H1 (cell line): Measurements from ENCODE around the gene FAM53A. TPM values are rescaled to one million over a fixed set of nuclear protein-coding genes. Genes with fewer than 3 reads are reported as not detected.

Experiments used
- CTCF ChIA-PET: fragments of 300-600 bp; sonication (Branson Sonifier 250); formaldehyde crosslinking; loops from one replicate; lab custom pipeline; 2021; ENCODE audit not compliant: partially characterized antibody; lab: Charles Lee
- POLR2A ChIA-PET: fragments of 300-600 bp; sonication (Branson Sonifier 250); formaldehyde crosslinking; loops from one replicate; lab custom pipeline; 2021; ENCODE audit warnings: inconsistent platforms; ENCODE audit not compliant: partially characterized antibody; lab: Charles Lee
- DNase-seq, 2 experiments: peaks; one replicate each; pipeline versions ENCODE4 v3.0.0 to v3.0.0-alpha.2; 2010 to 2022; ENCODE audit warnings: low spot score in 2 of 2, low read depth in 1 of 2, mixed read lengths in 1 of 2
- FAIRE-seq: peaks from 2 replicates; lab custom pipeline; 2011; peaks lifted over from hg19 to GRCh38; lab: Jason Lieb, UNC
- H2AFZ ChIP-seq: 2 replicates; pipeline ENCODE4 v1.8.1; 2012; ENCODE audit warnings: low read length, inconsistent platforms
- H2AK5ac ChIP-seq: 2 replicates; pipeline ENCODE4 v1.6.1; 2013; ENCODE audit warnings: low read depth, low read length
- H2BK120ac ChIP-seq: replicated peaks from 2 replicates; pipeline ENCODE3; 2013; ENCODE audit warnings: low read depth, low read length, inconsistent platforms
- H2BK12ac ChIP-seq: 2 replicates; pipeline ENCODE4 v1.6.1; 2013; ENCODE audit warnings: low read depth, low read length
- H2BK15ac ChIP-seq: 2 replicates; pipeline ENCODE4 v1.6.1; 2013; ENCODE audit warnings: low read length
- H2BK20ac ChIP-seq: 2 replicates; pipeline ENCODE4 v1.6.1; 2013; ENCODE audit warnings: low read length
- H2BK5ac ChIP-seq: 2 replicates; pipeline ENCODE4 v1.6.1; 2013; ENCODE audit warnings: low read depth, low read length
- H3K14ac ChIP-seq: 2 replicates; pipeline ENCODE4 v1.6.1; 2013; ENCODE audit warnings: inconsistent platforms; ENCODE audit not compliant: insufficient read length
- H3K18ac ChIP-seq: 2 replicates; pipeline ENCODE4 v1.6.1; 2013; ENCODE audit warnings: low read length; ENCODE audit errors: extremely low read depth
- H3K23ac ChIP-seq: 2 replicates; pipeline ENCODE4 v1.6.1; 2013; ENCODE audit warnings: inconsistent platforms; ENCODE audit not compliant: insufficient read length
- H3K23me2 ChIP-seq: 2 replicates; pipeline ENCODE4 v1.6.1; 2013; ENCODE audit warnings: low read depth, low read length
- H3K27ac ChIP-seq: 2 replicates; pipeline ENCODE4 v1.6.1; 2011; ENCODE audit warnings: low read depth, low read length, inconsistent platforms
- H3K27me3 ChIP-seq, 4 experiments: replicated peaks in 1 of 4; 1 replicate in 1 of 4; 2 replicates in 3 of 4; pipeline versions ENCODE4 v1.6.1 to v1.8.1; 2011 to 2013; ENCODE audit warnings: low read length in 3 of 4, mild to moderate bottlenecking in 3 of 4, inconsistent platforms in 2 of 4, mixed read lengths in 2 of 4, moderate library complexity in 1 of 4; ENCODE audit not compliant: control insufficient read depth in 3 of 4, insufficient read depth in 3 of 4; ENCODE audit errors: extremely low read depth in 1 of 4
- H3K36me3 ChIP-seq, 4 experiments: 2 replicates each; pipeline versions ENCODE4 v1.6.1 to v1.8.1; 2011 to 2013; ENCODE audit warnings: mild to moderate bottlenecking in 4 of 4, low read length in 3 of 4, moderate library complexity in 2 of 4, control low read depth in 1 of 4, inconsistent platforms in 1 of 4; ENCODE audit not compliant: insufficient read depth in 4 of 4, control insufficient read depth in 2 of 4
- H3K4ac ChIP-seq: replicated peaks from 2 replicates; pipeline ENCODE3; 2013; ENCODE audit warnings: low read length, low read depth, mixed read lengths, inconsistent platforms; ENCODE audit not compliant: insufficient read length
- H3K4me1 ChIP-seq, 4 experiments: replicated peaks in 1 of 4; 1 replicate in 1 of 4; 2 replicates in 3 of 4; pipeline versions ENCODE4 v1.6.1 to v1.8.1; 2011 to 2013; ENCODE audit warnings: low read length in 3 of 4, inconsistent platforms in 2 of 4, mixed read lengths in 1 of 4; ENCODE audit not compliant: insufficient read depth in 4 of 4, control insufficient read depth in 3 of 4
- H3K4me2 ChIP-seq, 2 experiments: 2 replicates each; pipeline versions ENCODE4 v1.6.1 to v1.8.1; 2011 to 2013; ENCODE audit warnings: low read depth in 2 of 2, low read length in 2 of 2, control low read depth in 1 of 2, inconsistent platforms in 1 of 2, mild to moderate bottlenecking in 1 of 2; ENCODE audit not compliant: insufficient read depth in 1 of 2
- H3K4me3 ChIP-seq, 4 experiments: fragments of 200-600, 300-600 bp in 1 of 4; sonication (generic), shearing (Covaris generic), sonication (Bioruptor Twin) in 1 of 4; 2 replicates each; pipeline versions ENCODE4 v1.5.1 to v1.8.1; 2011 to 2016; ENCODE audit warnings: low read length in 4 of 4, low read depth in 3 of 4, control low read depth in 2 of 4, inconsistent platforms in 2 of 4, mild to moderate bottlenecking in 2 of 4, mixed read lengths in 1 of 4, moderate library complexity in 1 of 4; ENCODE audit not compliant: insufficient read depth in 2 of 4; ENCODE audit errors: extremely low read depth in 1 of 4
- H3K56ac ChIP-seq: replicated peaks from 2 replicates; pipeline ENCODE3; 2013; ENCODE audit warnings: low read depth, mild to moderate bottlenecking, mixed read lengths, low read length, inconsistent platforms; ENCODE audit not compliant: insufficient read length
- H3K79me1 ChIP-seq: 2 replicates; pipeline ENCODE4 v1.6.1; 2013; ENCODE audit warnings: low read depth, low read length, control low read depth
- H3K79me2 ChIP-seq, 2 experiments: 2 replicates each; pipeline versions ENCODE4 v1.6.1 to v1.8.1; 2012 to 2013; ENCODE audit warnings: low read length in 2 of 2, mild to moderate bottlenecking in 2 of 2, inconsistent platforms in 1 of 2; ENCODE audit not compliant: insufficient read depth in 2 of 2, control insufficient read depth in 1 of 2
- H3K9ac ChIP-seq, 4 experiments: replicated peaks in 1 of 4; 1 replicate in 1 of 4; 2 replicates in 3 of 4; pipeline versions ENCODE4 v1.6.1 to v1.8.1; 2011 to 2013; ENCODE audit warnings: low read depth in 3 of 4, low read length in 3 of 4, control low read depth in 2 of 4, mild to moderate bottlenecking in 2 of 4, moderate library complexity in 2 of 4, inconsistent platforms in 1 of 4; ENCODE audit errors: extremely low read depth in 1 of 4
- H3K9me3 ChIP-seq, 2 experiments: 2 replicates each; pipeline versions ENCODE4 v1.6.1 to v1.8.1; 2012 to 2013; ENCODE audit warnings: mild to moderate bottlenecking in 2 of 2, moderate library complexity in 2 of 2, control low read depth in 1 of 2, inconsistent platforms in 1 of 2, low read depth in 1 of 2, low read length in 1 of 2, mixed read lengths in 1 of 2; ENCODE audit not compliant: insufficient read depth in 2 of 2
- H4K20me1 ChIP-seq, 2 experiments: replicated peaks in 1 of 2; 2 replicates each; pipeline versions ENCODE3 to v1.8.1; 2011 to 2013; ENCODE audit warnings: inconsistent platforms in 2 of 2, low read length in 2 of 2, mild to moderate bottlenecking in 1 of 2; ENCODE audit not compliant: insufficient read depth in 2 of 2, control insufficient read depth in 1 of 2
- H4K5ac ChIP-seq: 2 replicates; pipeline ENCODE4 v1.6.1; 2013; ENCODE audit warnings: low read length, low read depth, mixed read lengths, inconsistent platforms; ENCODE audit not compliant: insufficient read length
- H4K8ac ChIP-seq: 2 replicates; pipeline ENCODE4 v1.8.0; 2013; ENCODE audit warnings: mild to moderate bottlenecking, moderate library complexity, low read length, inconsistent platforms; ENCODE audit not compliant: insufficient read depth; ENCODE audit errors: extremely low read depth
- H4K91ac ChIP-seq: replicated peaks from 2 replicates; pipeline ENCODE3; 2013; ENCODE audit warnings: low read length, mixed read lengths, inconsistent platforms; ENCODE audit not compliant: insufficient read length
- BCL11A ChIP-seq, 2 experiments: IDR thresholded peaks; one replicate each; pipeline ENCODE4 v1.6.1; 2011; ENCODE audit warnings: low read depth in 2 of 2, low read length in 2 of 2, mild to moderate bottlenecking in 2 of 2
- EP300 ChIP-seq, 2 experiments: IDR thresholded peaks; 1 replicate in 1 of 2; 2 replicates in 1 of 2; pipeline ENCODE4 v1.6.1; 2011 to 2012; ENCODE audit warnings: low read depth in 2 of 2, low read length in 2 of 2, mild to moderate bottlenecking in 2 of 2, borderline replicate concordance in 1 of 2, inconsistent platforms in 1 of 2, moderate library complexity in 1 of 2
- HDAC2 ChIP-seq, 2 experiments: fragments of 300-600 bp in 1 of 2; sonication (generic) in 1 of 2; IDR thresholded peaks; 2 replicates each; pipeline ENCODE4 v1.6.1; 2011 to 2012; ENCODE audit warnings: low read depth in 2 of 2, low read length in 2 of 2, mild to moderate bottlenecking in 2 of 2, moderate library complexity in 2 of 2, borderline replicate concordance in 1 of 2, inconsistent platforms in 1 of 2
- KDM4A ChIP-seq: IDR thresholded peaks from one replicate; pipeline ENCODE4 v1.7.1; 2012; ENCODE audit warnings: low read depth, mild to moderate bottlenecking, moderate library complexity, low read length, inconsistent platforms; ENCODE audit not compliant: severe bottlenecking
- POLR2A ChIP-seq, 2 experiments: IDR thresholded peaks; 1 replicate in 1 of 2; 2 replicates in 1 of 2; pipeline ENCODE4 v1.6.1; 2011; ENCODE audit warnings: low read depth in 2 of 2, low read length in 2 of 2, mild to moderate bottlenecking in 2 of 2; ENCODE audit errors: control extremely low read depth in 1 of 2
- SIRT6 ChIP-seq: IDR thresholded peaks from one replicate; pipeline ENCODE4 v1.7.1; 2012; ENCODE audit warnings: low read length, inconsistent platforms
- SP2 ChIP-seq: IDR thresholded peaks from 2 replicates; pipeline ENCODE4 v1.6.1; 2012; ENCODE audit warnings: mild to moderate bottlenecking, low read length, inconsistent platforms
- TEAD4 ChIP-seq: IDR thresholded peaks from 2 replicates; pipeline ENCODE4 v1.6.1; 2012; ENCODE audit warnings: low read depth, low read length, inconsistent platforms, mixed read lengths
- WGBS, 2 experiments: shearing (Covaris generic) in 1 of 2; methylation state at CpG; one replicate each; pipeline versions ENCODE4 v1.1.6 to v1.1.7; 2013 to 2015; ENCODE audit warnings: low lambda C conversion rate in 2 of 2, mixed read lengths in 2 of 2, inconsistent platforms in 1 of 2, low coverage in 1 of 2, missing lambda C conversion rate in 1 of 2; ENCODE audit not compliant: insufficient replicate concordance in 2 of 2, insufficient coverage in 1 of 2, insufficient read length in 1 of 2; ENCODE audit errors: extremely low coverage in 1 of 2, missing lambda C conversion rate in 1 of 2; 5-methylcytosine and 5-hydroxymethylcytosine counted together
- polyA plus RNA-seq, 7 experiments: library from polyadenylated mRNA; depleted of rRNA in 3 of 7; stranded (reverse) in 5 of 7; unstranded in 2 of 7; fragments of >200 nt in 5 of 7; fragments of 200-250 nt in 2 of 7; gene quantifications; 1 replicate in 5 of 7; 2 replicates in 1 of 7; 4 replicates in 1 of 7; pipeline versions ENCODE4 v1.2.1 to v1.2.3, GENCODE V29; 2011 to 2013; ENCODE audit warnings: missing spikeins in 2 of 7, mixed read lengths in 2 of 7
- total RNA-seq: library from RNA; stranded (reverse); fragmentation: NEBNext Ultra II Directional; extraction: Animal tissue kit (Norgen Biotek cat#: 25700); gene quantifications from 2 replicates; pipeline ENCODE4 v1.2.1, GENCODE V29; 2021
- TF ChIP-seq, protein P1 (sequence below): IDR thresholded peaks from 2 replicates; pipeline ENCODE4 v1.6.1; 2012; ENCODE audit warnings: inconsistent platforms

FAM53A gene
- total and polyA plus RNA-seq, 2 of the 8 experiments (the other 6 are each of a cell fraction or from before 2014, with no cell fraction given): 1.9 to 2.0 TPM

DNA sequence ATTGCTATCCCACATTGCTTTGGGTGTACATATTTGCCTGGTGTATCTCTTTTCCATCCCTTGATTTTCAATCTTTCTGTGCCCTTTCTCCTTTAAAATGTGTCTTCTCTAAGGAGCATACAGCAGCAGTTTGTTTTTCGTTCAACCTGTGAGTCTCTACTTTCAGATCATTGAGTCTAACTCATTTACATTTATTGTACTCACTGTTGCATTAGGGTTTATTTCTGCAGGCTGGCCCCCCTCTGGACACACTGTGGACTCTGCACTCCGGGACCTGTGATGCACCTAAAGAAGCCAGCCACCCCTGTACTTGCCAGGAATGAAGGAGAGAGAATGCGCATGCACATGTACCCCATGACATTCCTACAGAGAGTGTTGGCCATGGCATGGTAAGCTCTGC lies 93.0 kb downstream of the FAM53A start:
- Histone ChIP-seq H2AK5ac (no peak overlapping the region), H2AFZ (no peak overlapping the region), H3K4me2 (no peak overlapping the region), H3K23ac (no peak overlapping the region), H4K20me1 (no peaks in the 10 kb centered on the region), H3K27ac (no peak overlapping the region), H3K79me1 (no peaks in the 10 kb centered on the region; the same call in 1 of the 2 replicates), H3K9ac (no peak overlapping the region), H4K5ac (no peak overlapping the region), H2BK5ac (no peak overlapping the region), H3K23me2 (no peaks in the 10 kb centered on the region), H3K14ac (no peak overlapping the region), H3K27me3 (no peaks in the 10 kb centered on the region), H2BK120ac (no peak overlapping the region), H3K9me3 (no peaks in the 10 kb centered on the region; a peak in 1 of 4 replicates), H4K8ac (peak overlapping the region; percentile 28; the same call in 1 of the 2 replicates), H3K36me3 (no peaks in the 10 kb centered on the region), H2BK15ac (no peak overlapping the region), H3K56ac (no peak overlapping the region), H3K4me1 (no peaks in the 10 kb centered on the region), H2BK20ac (no peak overlapping the region), H2BK12ac (no peak overlapping the region), H4K91ac (no peak overlapping the region), H3K4me3 (no peak overlapping the region), H3K18ac (no peak overlapping the region), H3K4ac (no peak overlapping the region), H3K79me2 (no peaks in the 10 kb centered on the region)
- 88% methylated on average over 3 of the region's 3 CpGs; no CpG with 5 or more reads in 1 of the 2 experiments for WGBS, 2 experiments
- no peak for TF ChIP-seq SIRT6
- no peak for TF ChIP-seq SP2
- TF ChIP-seq, protein P1, sequence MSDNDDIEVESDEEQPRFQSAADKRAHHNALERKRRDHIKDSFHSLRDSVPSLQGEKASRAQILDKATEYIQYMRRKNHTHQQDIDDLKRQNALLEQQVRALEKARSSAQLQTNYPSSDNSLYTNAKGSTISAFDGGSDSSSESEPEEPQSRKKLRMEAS: no peak
- TF ChIP-seq KDM4A: no peak
- no peak for TF ChIP-seq BCL11A (IDR thresholded peaks at IDR 0.05; ENCODE audit: low read depth in 2 of 2, low read length in 2 of 2)
- no peak for TF ChIP-seq EP300 (IDR thresholded peaks at IDR 0.05; ENCODE audit: borderline replicate concordance in 1 of 2, low read depth in 2 of 2, low read length in 2 of 2)
- no peak for TF ChIP-seq TEAD4
- TF ChIP-seq HDAC2 (IDR thresholded peaks at IDR 0.05; ENCODE audit: borderline replicate concordance in 1 of 2, low read depth in 2 of 2, low read length in 2 of 2): no peak
- no peak for TF ChIP-seq POLR2A (IDR thresholded peaks at IDR 0.05; ENCODE audit: control extremely low read depth in 1 of 2, low read depth in 2 of 2, low read length in 2 of 2)
- ChIA-PET POLR2A (no interaction called here), CTCF (interaction anchor here (1.0 to 1.2 kb wide), 3 partner anchors 9 to 84 kb away, joined by 3 read pairs; no protein-coding TSS in a partner anchor)
- no peak for DNase-seq
- no peak for FAIRE-seq
